GM23338 (cell line): ENCODE results near the gene FOXD4L6.
"Not testable (repeated sequence)": the region's sequence is repeated elsewhere in the genome, so short reads cannot be mapped to it uniquely, and the experiment has no call there.

Experiments used
- CREB1 ChIP-seq: fragments of 250-450 bp; sonication (Bioruptor Pico); IDR thresholded peaks from 2 replicates; pipeline ENCODE4 v1.5.0; 2020; ENCODE audit warnings: low read depth, mild to moderate bottlenecking, moderate library complexity
- EZH2 ChIP-seq: fragments of 200-600 bp; sonication (generic); IDR thresholded peaks from one replicate; pipeline ENCODE4 v1.8.0; 2017; ENCODE audit warnings: antibody characterized with exemption, mild to moderate bottlenecking, low read depth; ENCODE audit not compliant: unreplicated experiment
- EZH2phosphoT487 ChIP-seq: fragments of 200-600 bp; sonication (generic); IDR thresholded peaks from one replicate; pipeline ENCODE4 v1.8.1; 2018; ENCODE audit warnings: antibody characterized with exemption; ENCODE audit not compliant: unreplicated experiment
- JUNB ChIP-seq: IDR thresholded peaks from one replicate; pipeline ENCODE4 v1.6.1; 2016; ENCODE audit warnings: antibody characterized with exemption; ENCODE audit not compliant: unreplicated experiment
- NANOG ChIP-seq: IDR thresholded peaks from 2 replicates; pipeline ENCODE4 v1.6.1; 2016; ENCODE audit warnings: antibody characterized with exemption, borderline replicate concordance
- POLR2AphosphoS5 ChIP-seq: IDR thresholded peaks from 2 replicates; pipeline ENCODE4 v1.6.1; 2016; ENCODE audit warnings: antibody characterized with exemption, low read depth
- TF ChIP-seq, protein P1 (sequence below), 2 experiments: fragments of 200-600 bp in 1 of 2; sonication (generic) in 1 of 2; conservative IDR thresholded peaks; 2 replicates each; pipeline versions ENCODE4 v1.5.1 to v1.6.1; 2016 to 2017; ENCODE audit warnings: antibody characterized with exemption in 2 of 2, low read depth in 2 of 2, mild to moderate bottlenecking in 2 of 2, moderate library complexity in 1 of 2
- TF ChIP-seq, protein P2 (sequence below): IDR thresholded peaks from 2 replicates; pipeline ENCODE4 v1.6.1; 2016; ENCODE audit warnings: antibody characterized with exemption

DNA sequence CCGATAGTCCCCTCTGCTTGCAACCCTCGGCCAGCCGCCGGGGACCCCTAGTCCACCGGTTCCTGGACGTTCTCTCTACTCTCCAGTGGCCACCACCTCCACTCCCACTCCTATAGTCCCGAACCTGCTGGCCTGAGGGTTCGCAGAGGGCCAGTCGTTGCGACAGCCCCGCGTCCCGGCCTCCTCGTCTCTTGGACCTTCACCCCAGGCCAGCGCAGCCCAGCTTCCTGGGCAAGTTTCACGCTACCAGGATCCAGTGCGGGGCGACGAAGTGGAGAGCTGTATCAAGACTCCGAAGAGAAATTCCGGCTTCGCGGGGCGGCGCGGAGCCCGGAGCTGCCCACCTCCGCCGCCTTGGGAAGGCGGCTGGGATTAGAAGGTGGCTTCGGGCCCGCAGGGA is 5.1 kb downstream of the FOXD4L6 start:
- TF ChIP-seq, protein P1, sequence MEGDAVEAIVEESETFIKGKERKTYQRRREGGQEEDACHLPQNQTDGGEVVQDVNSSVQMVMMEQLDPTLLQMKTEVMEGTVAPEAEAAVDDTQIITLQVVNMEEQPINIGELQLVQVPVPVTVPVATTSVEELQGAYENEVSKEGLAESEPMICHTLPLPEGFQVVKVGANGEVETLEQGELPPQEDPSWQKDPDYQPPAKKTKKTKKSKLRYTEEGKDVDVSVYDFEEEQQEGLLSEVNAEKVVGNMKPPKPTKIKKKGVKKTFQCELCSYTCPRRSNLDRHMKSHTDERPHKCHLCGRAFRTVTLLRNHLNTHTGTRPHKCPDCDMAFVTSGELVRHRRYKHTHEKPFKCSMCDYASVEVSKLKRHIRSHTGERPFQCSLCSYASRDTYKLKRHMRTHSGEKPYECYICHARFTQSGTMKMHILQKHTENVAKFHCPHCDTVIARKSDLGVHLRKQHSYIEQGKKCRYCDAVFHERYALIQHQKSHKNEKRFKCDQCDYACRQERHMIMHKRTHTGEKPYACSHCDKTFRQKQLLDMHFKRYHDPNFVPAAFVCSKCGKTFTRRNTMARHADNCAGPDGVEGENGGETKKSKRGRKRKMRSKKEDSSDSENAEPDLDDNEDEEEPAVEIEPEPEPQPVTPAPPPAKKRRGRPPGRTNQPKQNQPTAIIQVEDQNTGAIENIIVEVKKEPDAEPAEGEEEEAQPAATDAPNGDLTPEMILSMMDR (conservative IDR thresholded peaks at IDR 0.05; ENCODE audit: low read depth in 2 of 2): not testable (repeated sequence)
- not testable (repeated sequence) for TF ChIP-seq EZH2; POLR2AphosphoS5; JUNB; CREB1 (CRISPR knock-in tag); NANOG; EZH2phosphoT487
- TF ChIP-seq, protein P2, sequence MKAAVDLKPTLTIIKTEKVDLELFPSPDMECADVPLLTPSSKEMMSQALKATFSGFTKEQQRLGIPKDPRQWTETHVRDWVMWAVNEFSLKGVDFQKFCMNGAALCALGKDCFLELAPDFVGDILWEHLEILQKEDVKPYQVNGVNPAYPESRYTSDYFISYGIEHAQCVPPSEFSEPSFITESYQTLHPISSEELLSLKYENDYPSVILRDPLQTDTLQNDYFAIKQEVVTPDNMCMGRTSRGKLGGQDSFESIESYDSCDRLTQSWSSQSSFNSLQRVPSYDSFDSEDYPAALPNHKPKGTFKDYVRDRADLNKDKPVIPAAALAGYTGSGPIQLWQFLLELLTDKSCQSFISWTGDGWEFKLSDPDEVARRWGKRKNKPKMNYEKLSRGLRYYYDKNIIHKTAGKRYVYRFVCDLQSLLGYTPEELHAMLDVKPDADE: not testable (repeated sequence)
